COLO668 (cell line): Measurements from ENCODE around the gene NAALADL2.
"Not testable (repeated sequence)": the region's sequence is repeated elsewhere in the genome, so short reads cannot be mapped to it uniquely, and the experiment has no call there.

Source experiments
- DNase-seq: peaks from one replicate; lab custom pipeline; 2025; ENCODE audit not compliant: unreplicated experiment; lab: John Stamatoyannopoulos, UW

The NAALADL2 gene

GRCh38 chr3:175127075-175127662 is 268.0 kb downstream of the NAALADL2 start:
- no peak for DNase-seq

- DNase-seq: no peak
Observed at GRCh38 chr3:175129126-175129525, 270.0 kb downstream of the NAALADL2 start.

GRCh38 chr3:175129571-175129970 is 270.4 kb downstream of the NAALADL2 start:
- DNase-seq: no peak

- not testable (repeated sequence) for DNase-seq
Observed at GRCh38 chr3:175131866-175132265, 272.7 kb downstream of the NAALADL2 start.

- not testable (repeated sequence) for DNase-seq
Observed at GRCh38 chr3:175132706-175133105, 273.6 kb downstream of the NAALADL2 start.

- no peak for DNase-seq
Observed at GRCh38 chr3:175144368-175144767, 285.2 kb downstream of the NAALADL2 start.

- DNase-seq: no peak
Observed at GRCh38 chr3:175146258-175146657, 287.1 kb downstream of the NAALADL2 start.

- DNase-seq: peak; percentile 91
Observed at GRCh38 chr3:175149675-175150074, 290.5 kb downstream of the NAALADL2 start.

GRCh38 chr3:175150812-175151401 is 291.8 kb downstream of the NAALADL2 start:
- peak; percentile 61 for DNase-seq

- no peak for DNase-seq
Observed at GRCh38 chr3:175153595-175153994, 294.5 kb downstream of the NAALADL2 start.

- DNase-seq: no peak
Observed at GRCh38 chr3:175155172-175155571, 296.0 kb downstream of the NAALADL2 start.

GRCh38 chr3:175159202-175159601 is 300.1 kb downstream of the NAALADL2 start:
- DNase-seq: no peak

- DNase-seq: no peak
Observed at GRCh38 chr3:175161291-175161690, 302.2 kb downstream of the NAALADL2 start.

GRCh38 chr3:175163686-175164085 is 304.6 kb downstream of the NAALADL2 start:
- DNase-seq: peak; percentile 64

- not testable (repeated sequence) for DNase-seq
Observed at GRCh38 chr3:175173117-175173516, 314.0 kb downstream of the NAALADL2 start.

- no peak for DNase-seq
Observed at GRCh38 chr3:175176556-175176955, 317.4 kb downstream of the NAALADL2 start.

- DNase-seq: no peak
Observed at GRCh38 chr3:175179055-175179454, 319.9 kb downstream of the NAALADL2 start.

- DNase-seq: no peak
Observed at GRCh38 chr3:175184392-175184791, 325.3 kb downstream of the NAALADL2 start.

- DNase-seq: no peak
Observed at GRCh38 chr3:175185903-175186302, 326.8 kb downstream of the NAALADL2 start.

GRCh38 chr3:175186511-175186910 is 327.4 kb downstream of the NAALADL2 start:
- DNase-seq: no peak

GRCh38 chr3:175187586-175187985 is 328.5 kb downstream of the NAALADL2 start:
- DNase-seq: no peak

- DNase-seq: no peak
Observed at GRCh38 chr3:175192536-175192935, 333.4 kb downstream of the NAALADL2 start.
